H1 (cell line): Measurements from ENCODE around the gene OR51V1. TPM values are rescaled to one million over a fixed set of nuclear protein-coding genes. Genes with fewer than 3 reads are reported as not detected.

Experiments used
- POLR2AphosphoS5 ChIP-seq: IDR thresholded peaks from 2 replicates; pipeline ENCODE4 v1.6.1; 2011; ENCODE audit warnings: low read depth, low read length
- SIRT6 ChIP-seq: IDR thresholded peaks from one replicate; pipeline ENCODE4 v1.7.1; 2012; ENCODE audit warnings: low read length, inconsistent platforms
- SP2 ChIP-seq: IDR thresholded peaks from 2 replicates; pipeline ENCODE4 v1.6.1; 2012; ENCODE audit warnings: mild to moderate bottlenecking, low read length, inconsistent platforms
- TCF12 ChIP-seq: IDR thresholded peaks from 2 replicates; pipeline ENCODE4 v1.6.1; 2011; ENCODE audit warnings: low read depth, mild to moderate bottlenecking, low read length
- ZNF274 ChIP-seq: IDR thresholded peaks from 2 replicates; pipeline ENCODE4 v1.7.0; 2012; ENCODE audit warnings: low read length, borderline replicate concordance; ENCODE audit errors: extremely low read depth
- polyA plus RNA-seq, 7 experiments: library from polyadenylated mRNA; depleted of rRNA in 3 of 7; stranded (reverse) in 5 of 7; unstranded in 2 of 7; fragments of >200 nt in 5 of 7; fragments of 200-250 nt in 2 of 7; gene quantifications; 1 replicate in 5 of 7; 2 replicates in 1 of 7; 4 replicates in 1 of 7; pipeline versions ENCODE4 v1.2.1 to v1.2.3, GENCODE V29; 2011 to 2013; ENCODE audit warnings: missing spikeins in 2 of 7, mixed read lengths in 2 of 7
- total RNA-seq: library from RNA; stranded (reverse); fragmentation: NEBNext Ultra II Directional; extraction: Animal tissue kit (Norgen Biotek cat#: 25700); gene quantifications from 2 replicates; pipeline ENCODE4 v1.2.1, GENCODE V29; 2021

OR51V1 gene
- total and polyA plus RNA-seq, 2 of the 8 experiments (the other 6 are each of a cell fraction or from before 2014, with no cell fraction given), result not detected

DNA sequence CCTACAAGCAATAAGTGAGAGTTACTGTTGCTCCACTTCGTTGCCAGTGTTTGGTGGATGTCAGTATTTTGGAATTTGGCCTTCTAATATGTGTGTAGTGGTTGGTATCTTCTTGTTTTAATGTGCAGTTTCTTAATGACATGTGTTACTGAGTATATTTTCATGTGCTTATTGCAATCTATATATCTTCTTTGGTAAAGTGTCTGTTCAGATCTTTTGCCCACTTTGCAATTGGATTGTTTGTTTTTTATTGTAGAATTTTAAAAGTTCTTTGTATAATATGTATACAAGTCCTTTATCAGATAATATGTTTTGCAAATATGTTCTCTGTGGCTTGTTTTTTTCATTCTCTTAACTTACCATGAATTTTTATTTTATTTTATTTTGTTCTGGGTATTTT is 7.7 kb downstream of the OR51V1 start (continued):
- TF ChIP-seq SIRT6 (no peak), ZNF274 (no peak), SP2 (no peak), POLR2AphosphoS5 (no peak), TCF12 (no peak)
